ENCODE measurements around the gene JPH3. TPM values are rescaled to one million over a fixed set of nuclear protein-coding genes. Genes with fewer than 3 reads are reported as not detected.

Gene JPH3
- total RNA-seq, 1 experiment from 2014 or later = 32.7 TPM

- H2AK5ac ChIP-seq (ENCODE audit: insufficient read length, low read length) = no peak overlapping the region
- Mint-ChIP-seq H3K9me3 (peaks cover 3% of the 10 kb centered on the region in 2 experiments; a peak in 3 of 5 replicates), H3K27ac (no peak overlapping the region; a peak in 1 of 7 replicates), H3K27me3 (ENCODE audit: low read depth) (no peaks in the 10 kb centered on the region; the same call in none of the 2 replicates), H3K36me3 (ENCODE audit: insufficient read depth in 1 of 3, low read depth in 3 of 3) (peaks cover 0 to 8% (median 0%) of the 10 kb centered on the region in 3 experiments; a peak in 2 of 7 replicates), H3K4me3 (no peak overlapping the region), H3K4me1 (peaks cover 15 to 17% of the 10 kb centered on the region in 2 experiments)
- no CpG with 5 or more reads among the region's 6 CpGs for WGBS (ENCODE audit: extremely low coverage, insufficient read length, low lambda C conversion rate)
- H2BK15ac ChIP-seq (ENCODE audit: low read depth, low read length) = no peak overlapping the region
- TF ChIP-seq CTCF (conservative IDR thresholded peaks at IDR 0.05) = no peak
- no peak overlapping the region for H2BK120ac ChIP-seq (ENCODE audit: low read depth, low read length, poor library complexity, severe bottlenecking)
- no peaks in the 10 kb centered on the region for H3K27me3 ChIP-seq (ENCODE audit: insufficient read depth, low read length)
- H2AFZ ChIP-seq (ENCODE audit: low read length) = no peak overlapping the region
- H3K79me1 ChIP-seq (ENCODE audit: insufficient read depth, low read depth, low read length, poor library complexity, severe bottlenecking) = no peaks in the 10 kb centered on the region
- no peak overlapping the region for H3K27ac ChIP-seq (ENCODE audit: insufficient read length, low read depth, low read length)
- no peak overlapping the region for H3K4ac ChIP-seq (ENCODE audit: low read depth, low read length)
- no peak overlapping the region; the same call in 1 of the 2 replicates for H3K14ac ChIP-seq (ENCODE audit: insufficient read depth, low read length)
- H4K20me1 ChIP-seq (ENCODE audit: control insufficient read depth, insufficient read depth, insufficient read length) = no peaks in the 10 kb centered on the region
- no peak overlapping the region for H4K8ac ChIP-seq (replicated peaks; ENCODE audit: insufficient read length, low read depth, low read length)
- no peak overlapping the region for H2BK5ac ChIP-seq (ENCODE audit: insufficient read length, low read length)
- H3K9me3 ChIP-seq (ENCODE audit: control insufficient read depth, low read depth, low read length) = no peaks in the 10 kb centered on the region
- H3K9ac ChIP-seq (ENCODE audit: extremely low read depth, insufficient read length, low read length) = no peak overlapping the region
- no peak overlapping the region for H2BK12ac ChIP-seq (ENCODE audit: insufficient read length, low read depth, low read length)
- no peak overlapping the region for H4K91ac ChIP-seq (ENCODE audit: insufficient read length, low read depth, low read length)
- H3K23ac ChIP-seq (ENCODE audit: insufficient read length, low read depth, low read length) = no peak overlapping the region
- no peak for DNase-seq
- no peak overlapping the region for H3K4me2 ChIP-seq (ENCODE audit: insufficient read depth, insufficient read length, low read length)
- no peak overlapping the region for H3K56ac ChIP-seq (ENCODE audit: insufficient read length, low read depth, low read length)
- H3K23me2 ChIP-seq (ENCODE audit: insufficient read length, low read depth, low read length, poor library complexity, severe bottlenecking) = no peaks in the 10 kb centered on the region
- no peak overlapping the region for H2BK20ac ChIP-seq (ENCODE audit: low read depth, low read length, poor library complexity, severe bottlenecking)
- no peaks in the 10 kb centered on the region; the same call in 1 of the 2 replicates for H3K4me1 ChIP-seq (ENCODE audit: insufficient read depth, low read length)
- H3T11ph ChIP-seq (ENCODE audit: low read length) = no peak overlapping the region
- H3K79me2 ChIP-seq (ENCODE audit: insufficient read depth, low read length) = no peaks in the 10 kb centered on the region
- H3K18ac ChIP-seq (ENCODE audit: insufficient read length, low read depth, low read length) = no peak overlapping the region
- no peak overlapping the region for H4K5ac ChIP-seq (ENCODE audit: insufficient read length, low read depth, low read length)
Observed at GRCh38 chr16:87570572-87570937, 31.8 kb upstream of the JPH3 start.

All from H9 (cell line).